H9 (cell line): ENCODE results near the gene FXYD2. TPM values are rescaled to one million over a fixed set of nuclear protein-coding genes. Genes with fewer than 3 reads are reported as not detected.

Experiments
- DNase-seq: peaks from one replicate; pipeline ENCODE4 v3.0.0-alpha.2; 2017
- H2AFZ ChIP-seq: one replicate; pipeline ENCODE4 v1.6.1; 2013; ENCODE audit warnings: mild to moderate bottlenecking, low read length, control low read depth, moderate library complexity
- H2AK5ac ChIP-seq: 2 replicates; pipeline ENCODE4 v1.6.1; 2013; ENCODE audit warnings: low read length, control low read depth, mixed read lengths; ENCODE audit not compliant: insufficient read length
- H2BK120ac ChIP-seq: one replicate; pipeline ENCODE4 v1.6.1; 2013; ENCODE audit warnings: low read depth, mild to moderate bottlenecking, low read length, control low read depth, inconsistent platforms; ENCODE audit not compliant: poor library complexity, severe bottlenecking
- H2BK12ac ChIP-seq: 2 replicates; pipeline ENCODE4 v1.6.1; 2013; ENCODE audit warnings: low read length, control low read depth, mixed read lengths, low read depth; ENCODE audit not compliant: insufficient read length
- H2BK15ac ChIP-seq: 2 replicates; pipeline ENCODE4 v1.6.1; 2013; ENCODE audit warnings: low read depth, low read length, control low read depth
- H2BK20ac ChIP-seq: one replicate; pipeline ENCODE4 v1.6.1; 2013; ENCODE audit warnings: low read depth, mild to moderate bottlenecking, low read length, control low read depth, inconsistent platforms; ENCODE audit not compliant: poor library complexity, severe bottlenecking
- H2BK5ac ChIP-seq: 2 replicates; pipeline ENCODE4 v1.6.1; 2013; ENCODE audit warnings: low read length, control low read depth, mixed read lengths; ENCODE audit not compliant: insufficient read length
- H3K14ac ChIP-seq: 2 replicates; pipeline ENCODE4 v1.6.1; 2013; ENCODE audit warnings: low read length, control low read depth; ENCODE audit not compliant: insufficient read depth
- H3K18ac ChIP-seq: 2 replicates; pipeline ENCODE4 v1.6.1; 2013; ENCODE audit warnings: low read depth, mild to moderate bottlenecking, mixed read lengths, low read length, control low read depth; ENCODE audit not compliant: insufficient read length
- H3K23ac ChIP-seq: 2 replicates; pipeline ENCODE4 v1.6.1; 2013; ENCODE audit warnings: low read length, control low read depth, mixed read lengths, low read depth; ENCODE audit not compliant: insufficient read length
- H3K23me2 ChIP-seq: 2 replicates; pipeline ENCODE4 v1.6.1; 2013; ENCODE audit warnings: low read depth, mild to moderate bottlenecking, mixed read lengths, low read length, control low read depth; ENCODE audit not compliant: insufficient read length, poor library complexity, severe bottlenecking
- H3K27ac ChIP-seq: 2 replicates; pipeline ENCODE4 v1.5.1; 2013; ENCODE audit warnings: low read length, control low read depth, mixed read lengths, low read depth; ENCODE audit not compliant: insufficient read length
- H3K27me3 ChIP-seq: 2 replicates; pipeline ENCODE4 v1.6.1; 2013; ENCODE audit warnings: low read length, control low read depth, inconsistent platforms; ENCODE audit not compliant: insufficient read depth
- H3K4ac ChIP-seq: 2 replicates; pipeline ENCODE4 v1.6.1; 2013; ENCODE audit warnings: low read depth, mild to moderate bottlenecking, control low read depth, inconsistent platforms, low read length, moderate library complexity
- H3K4me1 ChIP-seq: 2 replicates; pipeline ENCODE4 v1.6.1; 2013; ENCODE audit warnings: low read length, control low read depth, inconsistent platforms; ENCODE audit not compliant: insufficient read depth
- H3K4me2 ChIP-seq: 2 replicates; pipeline ENCODE4 v1.6.1; 2013; ENCODE audit warnings: low read length, control low read depth, mixed read lengths; ENCODE audit not compliant: insufficient read length, insufficient read depth
- H3K56ac ChIP-seq: 2 replicates; pipeline ENCODE4 v1.6.1; 2013; ENCODE audit warnings: low read depth, mild to moderate bottlenecking, mixed read lengths, low read length, control low read depth; ENCODE audit not compliant: insufficient read length
- H3K79me1 ChIP-seq: 2 replicates; pipeline ENCODE4 v1.6.1; 2013; ENCODE audit warnings: low read depth, mild to moderate bottlenecking, moderate library complexity, low read length, control low read depth, inconsistent platforms; ENCODE audit not compliant: insufficient read depth, poor library complexity, severe bottlenecking
- H3K79me2 ChIP-seq: 2 replicates; pipeline ENCODE4 v1.6.1; 2013; ENCODE audit warnings: low read length, control low read depth, inconsistent platforms; ENCODE audit not compliant: insufficient read depth
- H3K9ac ChIP-seq: 2 replicates; pipeline ENCODE4 v1.6.1; 2013; ENCODE audit warnings: low read length, control low read depth, mixed read lengths; ENCODE audit not compliant: insufficient read length; ENCODE audit errors: extremely low read depth
- H3K9me3 ChIP-seq: one replicate; pipeline ENCODE4 v1.6.1; 2013; ENCODE audit warnings: low read depth, low read length, inconsistent platforms; ENCODE audit not compliant: control insufficient read depth
- H3T11ph ChIP-seq: one replicate; pipeline ENCODE4 v1.6.1; 2013; ENCODE audit warnings: mild to moderate bottlenecking, low read length, control low read depth, inconsistent platforms
- H4K20me1 ChIP-seq: one replicate; pipeline ENCODE4 v1.6.1; 2013; ENCODE audit not compliant: control insufficient read depth, insufficient read length, insufficient read depth
- H4K5ac ChIP-seq: 2 replicates; pipeline ENCODE4 v1.6.1; 2013; ENCODE audit warnings: low read depth, mild to moderate bottlenecking, mixed read lengths, low read length, control low read depth; ENCODE audit not compliant: insufficient read length
- H4K8ac ChIP-seq: replicated peaks from 2 replicates; pipeline ENCODE4 v1.6.1; 2013; ENCODE audit warnings: low read length, control low read depth, mixed read lengths, low read depth; ENCODE audit not compliant: insufficient read length
- H4K91ac ChIP-seq: 2 replicates; pipeline ENCODE4 v1.6.1; 2013; ENCODE audit warnings: low read depth, mild to moderate bottlenecking, moderate library complexity, mixed read lengths, low read length, control low read depth; ENCODE audit not compliant: insufficient read length
- H3K27ac Mint-ChIP-seq, 3 experiments: 2 replicates in 2 of 3; 3 replicates in 1 of 3; pipeline ENCODE4 v1.8.0; 2020 to 2021; ENCODE audit warnings: mixed read lengths in 3 of 3, mild to moderate bottlenecking in 1 of 3, moderate library complexity in 1 of 3
- H3K27me3 Mint-ChIP-seq: 2 replicates; pipeline ENCODE4 v1.8.0; 2021; ENCODE audit warnings: low read depth, mild to moderate bottlenecking, moderate library complexity, mixed read lengths
- H3K36me3 Mint-ChIP-seq, 3 experiments: 2 replicates in 2 of 3; 3 replicates in 1 of 3; pipeline ENCODE4 v1.8.0; 2020 to 2021; ENCODE audit warnings: low read depth in 3 of 3, mixed read lengths in 3 of 3; ENCODE audit not compliant: insufficient read depth in 1 of 3
- H3K4me1 Mint-ChIP-seq, 2 experiments: 2 replicates each; pipeline ENCODE4 v1.8.0; 2020; ENCODE audit warnings: mixed read lengths in 2 of 2
- H3K4me3 Mint-ChIP-seq, 2 experiments: 2 replicates in 1 of 2; 3 replicates in 1 of 2; pipeline ENCODE4 v1.8.0; 2020 to 2021; ENCODE audit warnings: mild to moderate bottlenecking in 2 of 2, mixed read lengths in 2 of 2, moderate library complexity in 1 of 2
- H3K9me3 Mint-ChIP-seq, 2 experiments: 2 replicates in 1 of 2; 3 replicates in 1 of 2; pipeline ENCODE4 v1.8.0; 2020; ENCODE audit warnings: mild to moderate bottlenecking in 2 of 2, mixed read lengths in 2 of 2, moderate library complexity in 1 of 2
- CTCF ChIP-seq: fragments of 200-600 bp; sonication (generic); conservative IDR thresholded peaks from 3 replicates; pipeline ENCODE4 v1.8.0; 2021; ENCODE audit warnings: antibody characterized with exemption, mild to moderate bottlenecking
- WGBS: extraction: QIAGEN DNeasy Blood & Tissue Kit; methylation state at CpG from one replicate; pipeline ENCODE4 v1.1.7; 2013; ENCODE audit warnings: missing lambda C conversion rate, low lambda C conversion rate, mixed read lengths; ENCODE audit not compliant: insufficient read length; ENCODE audit errors: extremely low coverage; 5-methylcytosine and 5-hydroxymethylcytosine counted together
- total RNA-seq: library from RNA; stranded (reverse); gene quantifications from 2 replicates; pipeline ENCODE4 v1.2.1, GENCODE V29; 2021

The FXYD2 gene
- total RNA-seq, 1 experiment from 2014 or later: 0.79 TPM

- no CpG with 5 or more reads among the region's 8 CpGs for WGBS
- Histone ChIP-seq H2BK5ac (no peak overlapping the region), H3K4me2 (no peak overlapping the region), H2AK5ac (no peak overlapping the region), H3K79me1 (no peaks in the 10 kb centered on the region), H4K8ac (no peak overlapping the region), H3K79me2 (no peaks in the 10 kb centered on the region), H3K23ac (no peak overlapping the region), H3K4me1 (no peaks in the 10 kb centered on the region), H3K27ac (no peak overlapping the region), H2BK120ac (no peak overlapping the region), H4K91ac (no peak overlapping the region), H2AFZ (no peak overlapping the region), H3K23me2 (no peaks in the 10 kb centered on the region), H2BK20ac (no peak overlapping the region), H2BK15ac (no peak overlapping the region), H3K4ac (no peak overlapping the region), H3K9me3 (no peaks in the 10 kb centered on the region), H3K18ac (no peak overlapping the region), H2BK12ac (no peak overlapping the region), H3K9ac (no peak overlapping the region), H4K5ac (no peak overlapping the region), H3K27me3 (no peaks in the 10 kb centered on the region; the same call in 1 of the 2 replicates), H4K20me1 (no peaks in the 10 kb centered on the region), H3K14ac (no peak overlapping the region), H3T11ph (no peak overlapping the region), H3K56ac (no peak overlapping the region)
- no peak for TF ChIP-seq CTCF
- Mint-ChIP-seq H3K27ac (no peak overlapping the region), H3K27me3 (peaks cover 50% of the 10 kb centered on the region), H3K4me3 (no peak overlapping the region), H3K4me1 (peaks cover 2 to 8% of the 10 kb centered on the region in 2 experiments), H3K36me3 (no peaks in the 10 kb centered on the region), H3K9me3 (no peaks in the 10 kb centered on the region)
- no peak for DNase-seq
Observed at GRCh38 chr11:117803896-117804295, 20.6 kb downstream of the FXYD2 start.
